Activated CD4-positive, alpha-beta T cell treated with anti-CD3 and anti-CD28 coated beads, Interleukin-2, amount 50 U/mL, for 4 hours (primary cell): ENCODE results near the gene ADARB2.

Source experiments
- DNase-seq, 2 experiments: peaks; one replicate each; pipeline ENCODE4 v3.0.0-alpha.2; 2020

The ADARB2 gene

DNA sequence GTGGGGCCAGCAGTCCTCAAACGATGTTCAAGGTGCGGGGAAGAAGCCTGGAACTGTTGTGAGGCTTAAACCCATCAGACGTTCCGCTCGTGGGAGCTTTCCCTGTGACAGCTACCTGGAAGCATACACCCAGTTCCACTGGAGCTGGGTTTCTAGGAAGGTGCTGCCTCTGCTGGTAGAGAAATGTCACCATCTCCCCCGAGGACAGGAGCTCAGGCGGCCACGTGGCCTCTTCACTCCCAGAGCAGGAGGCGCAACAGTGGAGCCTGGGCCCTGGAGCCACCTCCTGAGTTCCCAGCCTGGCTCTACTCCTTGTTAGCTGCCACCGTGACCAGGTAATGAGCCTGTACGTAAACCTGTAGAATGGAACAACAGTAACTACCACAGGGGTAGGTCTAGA, 156.1 kb downstream of the ADARB2 start:
- DNase-seq = no peak

- DNase-seq = no peak
Measured at GRCh38 chr10:1579671-1580070, 157.7 kb downstream of the ADARB2 start.

DNA sequence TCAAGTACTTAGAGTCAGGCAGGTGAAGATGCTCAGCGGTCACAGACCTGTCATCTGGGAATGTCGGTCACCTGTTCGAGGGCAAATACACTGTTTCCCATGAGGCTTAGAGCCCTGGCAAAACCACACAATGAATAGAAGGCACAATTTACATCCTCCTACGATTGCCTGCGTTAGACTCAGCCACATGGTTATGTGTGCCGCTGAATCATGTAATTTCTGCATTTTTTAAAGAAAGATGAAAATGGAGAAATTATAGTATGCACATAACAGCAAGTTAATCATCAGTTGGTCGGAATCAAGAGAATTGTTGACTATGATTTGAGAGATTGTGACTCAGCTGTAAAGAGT, 158.2 kb downstream of the ADARB2 start:
- DNase-seq = no peak

DNA sequence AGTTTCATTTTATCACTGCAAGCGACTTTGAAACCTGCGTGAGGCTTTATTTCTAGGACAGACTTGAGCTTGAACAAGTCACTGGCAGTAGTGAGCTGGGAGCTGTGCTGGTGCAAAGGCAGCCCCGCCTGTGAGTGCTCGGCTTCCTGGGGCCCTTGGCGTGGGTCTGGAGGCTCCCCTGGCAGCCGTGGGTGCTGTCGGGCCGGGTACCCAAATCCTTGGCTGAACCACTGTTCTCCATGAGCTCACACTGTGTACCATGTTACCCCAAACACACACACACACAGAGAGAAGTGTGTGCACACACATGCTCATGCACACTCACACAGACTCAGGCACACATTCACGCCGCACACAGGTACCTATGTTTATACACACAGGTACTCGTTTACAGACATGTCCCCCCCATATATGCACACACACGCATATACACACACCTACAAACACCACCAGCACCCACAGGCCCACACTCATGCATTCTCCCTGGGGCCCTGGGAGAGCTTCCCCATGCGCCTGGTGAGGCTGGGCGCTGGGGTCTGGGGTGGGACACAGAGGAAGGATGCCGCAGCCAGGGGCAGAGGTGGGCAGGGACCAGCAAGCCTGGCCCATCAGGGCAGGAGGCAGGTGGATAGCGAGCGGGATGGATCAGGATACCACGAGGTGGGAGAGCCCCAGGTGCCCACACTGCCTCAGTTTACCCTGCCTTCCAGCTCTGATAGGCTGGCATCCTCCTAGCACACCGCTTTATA, 158.8 kb downstream of the ADARB2 start:
- no peak for DNase-seq

GRCh38 chr10:1577945-1578344, 159.4 kb downstream of the ADARB2 start:
- no peak for DNase-seq

DNA sequence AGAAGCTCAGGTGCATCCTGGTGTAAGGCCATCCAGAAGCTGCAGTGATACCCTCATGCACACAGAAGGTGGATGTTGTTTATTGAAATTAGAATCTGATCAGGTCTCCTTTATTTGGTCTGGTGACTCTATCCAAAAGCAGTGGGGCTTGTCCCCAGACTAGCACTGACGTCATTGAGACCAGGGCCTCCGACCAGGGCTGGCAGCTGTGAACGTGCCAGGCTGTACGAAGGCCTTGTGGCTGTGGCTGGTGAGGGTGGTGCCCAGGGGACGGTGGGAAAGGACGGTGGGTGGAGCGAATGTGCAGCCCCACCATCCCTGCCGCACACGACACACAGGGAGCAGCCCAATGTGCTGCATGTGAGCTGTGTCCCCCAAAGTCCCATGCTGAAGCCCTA, 160.0 kb downstream of the ADARB2 start:
- no peak for DNase-seq

DNA sequence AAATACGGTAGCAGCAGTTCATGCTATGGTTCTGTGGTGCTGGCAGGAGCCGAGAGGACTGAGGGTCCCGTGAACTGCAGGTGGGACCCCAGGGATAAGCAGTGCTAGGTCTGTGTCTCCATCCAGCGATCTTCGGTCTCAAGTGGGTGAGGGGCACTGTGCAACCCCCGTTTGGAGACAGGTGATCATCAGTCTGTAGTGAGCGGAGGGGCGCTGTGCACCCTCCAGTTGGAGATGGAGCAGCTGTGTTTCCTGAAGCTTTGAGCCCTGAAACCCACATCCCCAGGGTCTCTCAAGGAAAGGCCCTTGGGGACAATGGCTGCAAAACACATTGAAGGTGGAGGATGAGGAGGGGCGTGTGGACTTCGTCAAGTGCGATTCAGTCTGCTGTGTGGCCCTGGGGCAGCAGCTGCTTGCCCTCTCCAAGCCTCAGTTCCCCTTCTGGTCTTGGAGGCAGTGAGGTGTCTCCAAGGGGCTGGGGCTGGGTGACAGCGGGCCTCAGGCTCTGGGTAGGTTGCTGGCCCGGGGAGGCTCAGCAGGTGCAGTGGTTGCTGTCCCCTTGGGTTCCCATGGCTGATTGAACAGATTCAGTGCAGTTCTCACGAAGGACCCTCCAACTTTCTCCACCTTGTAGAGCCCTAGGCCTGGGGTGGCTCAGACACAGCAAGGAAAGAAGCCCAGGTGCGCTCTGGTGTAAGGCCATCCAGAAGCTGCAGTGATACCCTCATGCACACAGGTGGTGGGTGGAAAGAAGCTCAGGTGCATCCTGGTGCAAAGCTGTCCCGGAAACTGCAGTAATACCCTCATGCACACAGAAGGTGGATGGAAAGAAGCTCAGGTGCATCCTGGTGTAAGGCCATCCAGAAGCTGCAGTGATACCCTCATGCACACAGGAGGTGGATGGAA, 160.6 kb downstream of the ADARB2 start:
- DNase-seq = no peak

- no peak for DNase-seq
Measured at GRCh38 chr10:1575481-1576244, 161.7 kb downstream of the ADARB2 start.

- no peak for DNase-seq
Measured at GRCh38 chr10:1574719-1575118, 162.6 kb downstream of the ADARB2 start.

DNA sequence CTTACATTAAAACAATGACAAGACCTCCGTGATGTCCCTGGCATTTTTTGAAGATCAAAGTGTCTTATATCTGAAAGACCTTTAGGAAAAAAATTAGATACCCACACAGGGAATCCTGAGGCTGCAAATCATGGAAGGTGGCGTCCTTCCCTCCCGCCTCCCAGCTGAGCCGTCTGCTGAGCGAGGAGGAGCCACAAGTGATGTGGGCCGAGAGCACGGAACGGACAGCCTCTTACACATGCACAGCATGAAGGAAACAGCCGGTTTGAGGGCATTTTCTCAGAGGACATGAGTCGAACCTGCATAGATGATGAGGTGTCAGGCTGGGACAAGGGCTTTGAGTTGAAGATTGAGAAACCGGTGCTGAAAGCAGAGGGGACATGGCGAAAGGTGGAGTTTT, 163.3 kb downstream of the ADARB2 start:
- DNase-seq = no peak

- no peak for DNase-seq
Measured at GRCh38 chr10:1573334-1573969, 163.9 kb downstream of the ADARB2 start.

- DNase-seq = no peak
Measured at GRCh38 chr10:1572519-1573333, 164.6 kb downstream of the ADARB2 start.

DNA sequence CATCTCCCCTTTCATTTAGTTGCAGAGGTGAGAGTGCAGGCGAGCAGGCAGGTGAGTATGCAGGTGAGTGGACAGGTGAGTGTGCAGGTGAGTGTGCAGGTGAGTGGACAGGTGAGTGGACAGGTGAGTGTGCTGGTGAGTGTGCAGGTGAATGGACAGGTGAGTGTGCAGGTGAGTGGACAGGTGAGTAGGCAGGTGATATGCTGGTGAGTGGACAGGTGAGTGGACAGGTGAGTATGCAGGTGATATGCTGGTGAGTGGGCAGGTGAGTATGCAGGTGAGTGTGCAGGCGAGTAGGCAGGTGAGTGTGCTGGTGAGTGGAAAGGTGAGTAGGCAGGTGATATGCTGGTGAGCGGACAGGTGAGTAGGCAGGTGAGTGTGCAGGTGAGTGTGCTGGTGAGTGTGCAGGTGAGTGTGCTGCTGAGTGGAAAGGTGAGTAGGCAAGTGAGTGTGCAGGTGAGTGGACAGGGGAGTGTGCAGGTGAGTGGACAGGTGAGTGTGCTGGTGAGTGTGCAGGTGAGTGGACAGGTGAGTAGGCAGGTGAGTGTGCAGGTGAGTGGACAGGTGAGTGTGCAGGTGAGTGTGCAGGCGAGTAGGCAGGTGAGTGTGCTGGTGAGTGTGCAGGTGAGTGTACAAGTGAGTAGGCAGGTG, 165.6 kb downstream of the ADARB2 start:
- no peak for DNase-seq

GRCh38 chr10:1570416-1571051, 166.8 kb downstream of the ADARB2 start:
- DNase-seq = no peak

GRCh38 chr10:1569208-1569607, 168.1 kb downstream of the ADARB2 start:
- DNase-seq = no peak

GRCh38 chr10:1567742-1568495, 169.4 kb downstream of the ADARB2 start:
- DNase-seq = no peak

GRCh38 chr10:1567152-1567551, 170.2 kb downstream of the ADARB2 start:
- no peak for DNase-seq

DNA sequence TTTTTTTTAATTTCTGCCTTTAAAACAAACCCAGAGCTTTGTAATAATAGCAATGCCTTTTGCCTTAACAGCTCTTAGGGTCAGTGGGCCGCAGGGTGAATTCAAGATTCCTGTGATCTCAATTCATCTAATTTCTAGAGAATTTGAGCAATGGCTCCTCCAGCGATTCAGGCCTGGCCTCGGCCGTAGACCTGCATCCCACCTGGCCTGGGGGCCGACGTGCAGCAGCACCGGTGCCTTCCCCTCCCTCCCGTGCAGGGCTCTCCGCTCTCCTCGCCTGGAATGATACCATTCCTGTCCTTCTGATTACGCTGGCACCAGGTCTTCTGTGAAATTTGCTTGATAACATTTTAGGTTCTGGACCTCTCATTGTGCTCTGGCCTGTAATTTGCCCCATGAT, 172.5 kb downstream of the ADARB2 start:
- DNase-seq = no peak

- DNase-seq = no peak
Measured at GRCh38 chr10:1563028-1563427, 174.3 kb downstream of the ADARB2 start.

DNA sequence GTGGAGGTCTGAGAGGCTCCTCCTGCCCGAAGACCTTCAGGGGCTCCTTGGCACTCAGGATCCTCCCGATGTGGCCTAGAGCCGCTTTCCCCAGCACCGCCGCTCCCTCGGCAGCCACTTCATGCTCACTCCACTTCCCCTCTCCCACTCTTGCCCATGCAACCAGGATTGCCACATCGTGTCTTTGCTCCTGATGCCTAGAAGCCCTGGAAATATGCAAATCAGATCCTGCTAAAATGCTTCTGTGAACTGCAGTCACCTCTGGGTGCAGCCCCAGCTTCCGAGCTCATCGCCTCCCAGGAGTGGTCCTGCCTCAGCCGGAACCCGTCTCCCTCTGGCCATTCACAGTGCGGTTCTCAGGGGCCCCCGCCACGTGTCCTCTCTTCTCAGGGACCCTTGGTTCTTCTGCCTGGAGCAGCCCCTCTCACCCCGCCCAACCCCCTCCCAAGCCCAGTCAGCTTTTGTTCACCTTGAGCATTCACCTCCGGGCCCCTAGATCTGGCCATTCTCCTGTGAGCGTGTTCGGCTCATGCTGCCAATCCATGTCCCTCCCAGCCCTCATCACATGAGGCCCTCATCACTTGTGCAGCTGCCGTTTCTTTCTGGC, 175.5 kb downstream of the ADARB2 start:
- no peak for DNase-seq
